SK-N-SH (cell line): ENCODE data around the gene IFNL3.

ENCODE experiments used
- CHD2 ChIP-seq: fragments of 150-350 bp; IDR thresholded peaks from 2 replicates; pipeline ENCODE4 v1.6.1; 2018; ENCODE audit warnings: low read length; ENCODE audit not compliant: partially characterized antibody
- CTCF ChIP-seq: fragments of 200-600 bp; sonication (generic); IDR thresholded peaks from 2 replicates; pipeline ENCODE4 v1.6.1; 2017; ENCODE audit warnings: antibody characterized with exemption, mild to moderate bottlenecking, moderate library complexity
- EZH2phosphoT487 ChIP-seq: fragments of 200-600 bp; sonication (generic); IDR thresholded peaks from 2 replicates; pipeline ENCODE4 v1.6.1; 2017; ENCODE audit warnings: low read depth, mixed run types, mild to moderate bottlenecking, antibody characterized with exemption, moderate library complexity, borderline replicate concordance
- GABPA ChIP-seq: IDR thresholded peaks from 2 replicates; pipeline ENCODE4 v1.4.0; 2012; ENCODE audit warnings: low read depth, mild to moderate bottlenecking
- POLR2AphosphoS5 ChIP-seq: IDR thresholded peaks from 2 replicates; pipeline ENCODE4 v1.6.1; 2012; ENCODE audit warnings: low read depth, low read length
- RCOR1 ChIP-seq: fragments of 150-350 bp; IDR thresholded peaks from 2 replicates; pipeline ENCODE4 v1.6.1; 2017; ENCODE audit warnings: antibody characterized with exemption, low read length
- REST ChIP-seq: IDR thresholded peaks from 2 replicates; pipeline ENCODE4 v1.6.1; 2012; ENCODE audit warnings: mild to moderate bottlenecking, low read depth, low read length, moderate library complexity
- SIN3A ChIP-seq: IDR thresholded peaks from 2 replicates; pipeline ENCODE4 v1.6.1; 2012; ENCODE audit warnings: low read depth, mild to moderate bottlenecking, low read length, moderate library complexity, borderline replicate concordance
- TAF1 ChIP-seq: IDR thresholded peaks from 2 replicates; pipeline ENCODE4 v1.6.1; 2012; ENCODE audit warnings: low read depth, mild to moderate bottlenecking, low read length, moderate library complexity, borderline replicate concordance

- TF ChIP-seq CTCF = no peak
- no peak for TF ChIP-seq TAF1
- no peak for TF ChIP-seq POLR2AphosphoS5
- no peak for TF ChIP-seq CHD2
- TF ChIP-seq RCOR1 = no peak
- no peak for TF ChIP-seq REST
- no peak for TF ChIP-seq EZH2phosphoT487
- no peak for TF ChIP-seq SIN3A
- TF ChIP-seq GABPA = no peak
These were observed 38.7 kb downstream of the IFNL3 start for GRCh38 chr19:39206122-39206521.
